ENCODE measurements around the gene GABBR1.

- TF ChIP-seq YY1 (IDR thresholded peaks at IDR 0.05; ENCODE audit: insufficient read depth, insufficient read length) (no peak), SUZ12 (IDR thresholded peaks at IDR 0.05; ENCODE audit: extremely low read depth, insufficient read depth, insufficient read length) (no peak)
Observed at GRCh38 chr6:29528300-29528931, 104.6 kb downstream of the GABBR1 start.
